ENCODE measurements around the gene RASGRF2. TPM values are rescaled to one million over a fixed set of nuclear protein-coding genes. Genes with fewer than 3 reads are reported as not detected.

RASGRF2 gene
- total and polyA plus RNA-seq, 2 experiments from 2014 or later: 0.04 TPM; not detected in 1

DNA sequence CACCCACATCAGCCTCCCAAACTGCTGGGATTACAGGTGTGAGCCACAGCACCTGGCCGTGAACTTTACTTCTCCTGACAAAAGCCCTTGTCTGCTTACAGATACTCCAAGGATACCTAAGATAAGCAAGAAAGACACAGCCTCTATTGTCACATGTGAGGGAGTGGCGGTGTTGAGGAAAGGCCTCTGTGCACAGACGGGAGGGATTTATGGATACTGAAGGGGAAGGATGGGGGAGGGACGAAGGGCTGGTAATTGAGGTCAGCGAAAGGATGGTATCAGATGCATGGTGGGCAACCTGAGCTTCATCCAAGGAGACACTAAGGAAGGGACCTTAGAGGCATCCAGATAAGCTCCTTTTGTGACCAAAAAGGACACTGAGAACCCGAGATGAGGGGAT lies 206.3 kb downstream of the RASGRF2 start:
- no peak for DNase-seq
- Histone ChIP-seq H3K9ac (no peak overlapping the region), H4K20me1 (ENCODE audit: insufficient read depth) (no peaks in the 10 kb centered on the region), H3K9me3 (ENCODE audit: low read depth) (no peaks in the 10 kb centered on the region), H3K4me3 (no peak overlapping the region), H3K27me3 (replicated peaks; ENCODE audit: insufficient read depth) (no peaks in the 10 kb centered on the region), H3K4me2 (ENCODE audit: unreplicated experiment) (no peak overlapping the region), H3F3A (ENCODE audit: insufficient read depth) (no peaks in the 10 kb centered on the region), H2AFZ (no peak overlapping the region), H3K4me1 (ENCODE audit: insufficient read depth) (no peaks in the 10 kb centered on the region), H3K27ac (no peak overlapping the region), H3K9me2 (ENCODE audit: insufficient read depth) (no peaks in the 10 kb centered on the region), H3K79me2 (ENCODE audit: insufficient read depth) (no peaks in the 10 kb centered on the region), H3K36me3 (ENCODE audit: low read depth) (no peaks in the 10 kb centered on the region)
- TF ChIP-seq EZH2 (IDR thresholded peaks at IDR 0.05; ENCODE audit: insufficient read depth, poor library complexity, severe bottlenecking) (no peak), EZH2phosphoT487 (IDR thresholded peaks at IDR 0.05; ENCODE audit: insufficient read depth, low read depth) (no peak)
- WGBS, 2 experiments (ENCODE audit: low coverage in 1 of 2, low lambda C conversion rate in 2 of 2, missing lambda C conversion rate in 2 of 2): 76 to 84% methylated on average over 6 of the region's 6 CpGs
- in situ Hi-C loops (cut with MboI): no loop called here

DNA sequence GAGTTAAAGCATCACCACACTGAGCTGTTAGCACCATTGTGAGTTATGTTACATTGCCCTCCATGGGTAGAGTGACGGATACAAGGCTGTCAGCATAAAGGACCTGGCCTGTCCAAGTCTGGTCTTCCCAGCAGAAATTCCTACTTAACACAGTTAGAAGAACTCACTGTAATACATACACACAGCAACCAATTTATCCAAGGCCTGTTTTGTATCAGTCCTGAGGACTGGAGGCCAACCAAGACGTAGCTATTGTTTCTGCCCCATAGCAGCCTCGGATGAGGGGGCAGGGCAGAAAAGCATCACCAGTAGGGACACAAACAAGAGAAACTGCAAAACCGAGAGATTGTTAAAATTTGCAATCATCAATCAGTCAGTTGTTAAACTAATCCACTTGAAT lies 206.9 kb downstream of the RASGRF2 start:
- no peaks in the 10 kb centered on the region for H3K27me3 ChIP-seq (replicated peaks; ENCODE audit: insufficient read depth)
- H3K79me2 ChIP-seq (ENCODE audit: insufficient read depth): no peaks in the 10 kb centered on the region
- H3K4me1 ChIP-seq (ENCODE audit: insufficient read depth): no peaks in the 10 kb centered on the region
- no peak overlapping the region for H3K9ac ChIP-seq
- no peak for DNase-seq
- no peaks in the 10 kb centered on the region for H3K9me3 ChIP-seq (ENCODE audit: low read depth)
- H3K36me3 ChIP-seq (ENCODE audit: low read depth): no peaks in the 10 kb centered on the region
- 39 to 46% methylated on average over 4 of the region's 4 CpGs for WGBS, 2 experiments (ENCODE audit: low coverage in 1 of 2, low lambda C conversion rate in 2 of 2, missing lambda C conversion rate in 2 of 2)
- H3K4me2 ChIP-seq (ENCODE audit: unreplicated experiment): no peak overlapping the region
- H2AFZ ChIP-seq: no peak overlapping the region
- H3F3A ChIP-seq (ENCODE audit: insufficient read depth): no peaks in the 10 kb centered on the region
- in situ Hi-C loops (cut with MboI): no loop called here
- TF ChIP-seq EZH2 (IDR thresholded peaks at IDR 0.05; ENCODE audit: insufficient read depth, poor library complexity, severe bottlenecking): no peak
- no peak for TF ChIP-seq EZH2phosphoT487 (IDR thresholded peaks at IDR 0.05; ENCODE audit: insufficient read depth, low read depth)
- no peaks in the 10 kb centered on the region for H3K9me2 ChIP-seq (ENCODE audit: insufficient read depth)
- no peak overlapping the region for H3K27ac ChIP-seq
- no peaks in the 10 kb centered on the region for H4K20me1 ChIP-seq (ENCODE audit: insufficient read depth)
- H3K4me3 ChIP-seq: no peak overlapping the region

DNA sequence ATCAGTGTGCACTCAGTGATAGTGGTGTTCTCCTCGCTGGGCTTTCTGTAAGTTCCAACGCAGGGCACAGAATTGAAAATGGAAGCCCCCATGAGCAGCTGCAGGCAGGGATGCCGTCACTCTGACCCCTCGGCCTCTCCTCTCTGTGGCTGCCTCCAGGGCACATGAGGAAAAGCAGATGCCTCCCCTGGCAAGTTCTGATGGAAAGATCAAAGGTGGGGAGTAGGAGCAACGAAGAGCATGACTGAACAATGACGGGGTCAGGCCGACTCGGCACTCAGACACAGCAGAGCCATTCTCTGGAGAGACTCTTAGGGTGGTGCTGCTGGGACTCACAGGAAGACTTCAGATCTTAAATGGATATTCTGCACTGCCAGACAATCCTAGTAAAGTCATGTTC lies 207.4 kb downstream of the RASGRF2 start:
- Histone ChIP-seq H3K9me2 (ENCODE audit: insufficient read depth) (no peaks in the 10 kb centered on the region), H3K79me2 (ENCODE audit: insufficient read depth) (no peaks in the 10 kb centered on the region), H3K9me3 (ENCODE audit: low read depth) (no peaks in the 10 kb centered on the region), H4K20me1 (ENCODE audit: insufficient read depth) (no peaks in the 10 kb centered on the region), H3F3A (ENCODE audit: insufficient read depth) (no peaks in the 10 kb centered on the region), H3K27ac (no peak overlapping the region), H3K4me1 (ENCODE audit: insufficient read depth) (no peaks in the 10 kb centered on the region), H3K27me3 (replicated peaks; ENCODE audit: insufficient read depth) (no peaks in the 10 kb centered on the region), H3K4me2 (ENCODE audit: unreplicated experiment) (no peak overlapping the region), H3K9ac (no peak overlapping the region), H3K4me3 (no peak overlapping the region), H2AFZ (no peak overlapping the region), H3K36me3 (ENCODE audit: low read depth) (no peaks in the 10 kb centered on the region)
- in situ Hi-C loops (cut with MboI): no loop called here
- DNase-seq: no peak
- TF ChIP-seq EZH2phosphoT487 (IDR thresholded peaks at IDR 0.05; ENCODE audit: insufficient read depth, low read depth): no peak
- WGBS, 2 experiments (ENCODE audit: low coverage in 1 of 2, low lambda C conversion rate in 2 of 2, missing lambda C conversion rate in 2 of 2): 37 to 42% methylated on average over 8 of the region's 8 CpGs

DNA sequence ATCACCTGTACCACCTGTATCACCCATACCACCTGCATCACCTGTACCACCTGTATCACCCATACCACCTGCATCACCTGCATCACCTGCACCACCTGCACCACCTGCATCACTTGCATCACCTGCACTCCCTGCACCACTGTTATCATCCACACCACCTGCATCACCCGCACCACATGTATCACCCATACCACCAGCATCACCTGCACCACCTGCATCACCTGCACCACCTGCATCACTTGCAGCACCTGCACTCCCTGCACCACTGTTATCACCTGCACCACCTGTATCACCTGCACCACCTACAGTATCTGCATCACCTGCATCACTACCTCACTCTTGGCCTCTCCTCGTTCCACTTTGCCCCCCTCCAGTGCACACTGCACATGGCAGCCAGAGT lies 209.8 kb downstream of the RASGRF2 start:
- Histone ChIP-seq H3K36me3 (ENCODE audit: low read depth) (no peaks in the 10 kb centered on the region), H3K4me3 (no peak overlapping the region), H2AFZ (no peak overlapping the region), H3K9me2 (ENCODE audit: insufficient read depth) (no peaks in the 10 kb centered on the region), H4K20me1 (ENCODE audit: insufficient read depth) (no peaks in the 10 kb centered on the region), H3K79me2 (ENCODE audit: insufficient read depth) (no peaks in the 10 kb centered on the region), H3K4me2 (ENCODE audit: unreplicated experiment) (no peak overlapping the region), H3K9me3 (ENCODE audit: low read depth) (no peaks in the 10 kb centered on the region), H3K9ac (no peak overlapping the region), H3K27ac (no peak overlapping the region), H3K27me3 (replicated peaks; ENCODE audit: insufficient read depth) (no peaks in the 10 kb centered on the region), H3K4me1 (ENCODE audit: insufficient read depth) (no peaks in the 10 kb centered on the region), H3F3A (ENCODE audit: insufficient read depth) (no peaks in the 10 kb centered on the region)
- in situ Hi-C loops (cut with MboI): no loop called here
- 71 to 76% methylated on average over 2 of the region's 2 CpGs for WGBS, 2 experiments (ENCODE audit: low coverage in 1 of 2, low lambda C conversion rate in 2 of 2, missing lambda C conversion rate in 2 of 2)
- no peak for DNase-seq
- no peak for TF ChIP-seq EZH2 (IDR thresholded peaks at IDR 0.05; ENCODE audit: insufficient read depth, poor library complexity, severe bottlenecking)
- TF ChIP-seq EZH2phosphoT487 (IDR thresholded peaks at IDR 0.05; ENCODE audit: insufficient read depth, low read depth): no peak

DNA sequence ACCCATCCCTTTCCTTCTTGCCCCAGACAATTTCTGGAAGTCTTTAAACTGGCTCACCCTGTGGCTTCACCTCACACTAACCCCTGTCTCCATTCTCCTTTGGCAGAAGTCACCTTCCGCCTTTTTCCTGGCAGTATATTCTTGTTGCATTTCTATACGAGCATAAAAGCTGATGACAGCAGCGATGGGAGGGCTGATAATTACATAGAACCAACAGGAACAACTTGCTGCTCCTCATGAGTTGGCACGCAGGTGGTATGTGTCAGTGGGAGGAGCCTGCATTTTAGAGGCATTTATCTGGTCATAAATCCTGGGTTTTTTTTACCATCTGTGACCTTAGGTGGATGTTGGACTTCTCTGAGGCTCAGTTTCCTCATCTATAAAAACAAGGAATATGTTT lies 211.6 kb downstream of the RASGRF2 start:
- no peak for DNase-seq
- Histone ChIP-seq H3K27ac (no peak overlapping the region), H3F3A (ENCODE audit: insufficient read depth) (no peaks in the 10 kb centered on the region), H3K9me2 (ENCODE audit: insufficient read depth) (no peaks in the 10 kb centered on the region), H3K4me1 (ENCODE audit: insufficient read depth) (no peaks in the 10 kb centered on the region), H3K4me2 (ENCODE audit: unreplicated experiment) (no peak overlapping the region), H3K79me2 (ENCODE audit: insufficient read depth) (no peaks in the 10 kb centered on the region), H3K4me3 (no peak overlapping the region), H4K20me1 (ENCODE audit: insufficient read depth) (no peaks in the 10 kb centered on the region), H3K9me3 (ENCODE audit: low read depth) (no peaks in the 10 kb centered on the region), H3K27me3 (replicated peaks; ENCODE audit: insufficient read depth) (no peaks in the 10 kb centered on the region), H2AFZ (no peak overlapping the region), H3K36me3 (ENCODE audit: low read depth) (no peaks in the 10 kb centered on the region), H3K9ac (no peak overlapping the region)
- in situ Hi-C loops (cut with MboI): no loop called here
- no peak for TF ChIP-seq EZH2phosphoT487 (IDR thresholded peaks at IDR 0.05; ENCODE audit: insufficient read depth, low read depth)
- TF ChIP-seq EZH2 (IDR thresholded peaks at IDR 0.05; ENCODE audit: insufficient read depth, poor library complexity, severe bottlenecking): no peak
- 81 to 85% methylated on average over 4 of the region's 4 CpGs for WGBS, 2 experiments (ENCODE audit: low coverage in 1 of 2, low lambda C conversion rate in 2 of 2, missing lambda C conversion rate in 2 of 2)

All from GM23248 (cell line).